Immature natural killer cell (primary cell): ENCODE data around the gene FKBP14. TPM values are rescaled to one million over a fixed set of nuclear protein-coding genes. Genes with fewer than 3 reads are reported as not detected.
"Not testable (repeated sequence)": the region's sequence is repeated elsewhere in the genome, so short reads cannot be mapped to it uniquely, and the experiment has no call there.

Source experiments
- DNase-seq, 3 donors: peaks; one replicate each; pipeline ENCODE4 v3.0.0; 2022; ENCODE audit warnings: mixed read lengths in 1 of 3
- H3K27ac Mint-ChIP-seq, 6 donors: one replicate each; pipeline ENCODE4 v1.8.0; 2020; ENCODE audit warnings: mixed read lengths in 6 of 6, mild to moderate bottlenecking in 5 of 6, inconsistent platforms in 4 of 6, moderate library complexity in 3 of 6
- H3K27me3 Mint-ChIP-seq, 3 donors: one replicate each; pipeline ENCODE4 v1.8.0; 2020 to 2021; ENCODE audit warnings: low read depth in 3 of 3, mild to moderate bottlenecking in 3 of 3, mixed read lengths in 3 of 3, moderate library complexity in 3 of 3, inconsistent platforms in 1 of 3
- H3K36me3 Mint-ChIP-seq, 3 donors: one replicate each; pipeline ENCODE4 v1.8.0; 2020; ENCODE audit warnings: mixed read lengths in 3 of 3, inconsistent platforms in 2 of 3, mild to moderate bottlenecking in 2 of 3
- H3K4me1 Mint-ChIP-seq, 2 donors: one replicate each; pipeline ENCODE4 v1.8.0; 2020; ENCODE audit warnings: inconsistent platforms in 2 of 2, mild to moderate bottlenecking in 2 of 2, mixed read lengths in 2 of 2, moderate library complexity in 1 of 2
- H3K4me3 Mint-ChIP-seq, 5 donors: one replicate each; pipeline ENCODE4 v1.8.0; 2020; ENCODE audit warnings: mild to moderate bottlenecking in 5 of 5, mixed read lengths in 5 of 5, inconsistent platforms in 3 of 5, moderate library complexity in 3 of 5
- H3K9me3 Mint-ChIP-seq, 6 donors: one replicate each; pipeline ENCODE4 v1.8.0; 2020; ENCODE audit warnings: mild to moderate bottlenecking in 6 of 6, mixed read lengths in 6 of 6, inconsistent platforms in 4 of 6, moderate library complexity in 3 of 6
- polyA plus RNA-seq, 3 donors: library from polyadenylated mRNA; unstranded; fragments of 300-500 nt; fragmentation: Illumina TruSeq; gene quantifications; one replicate each; pipeline ENCODE4 v1.2.3, GENCODE V29; 2021

FKBP14 gene
- polyA plus RNA-seq, 3 donors from 2014 or later: 1.1 to 1.9 (median 1.5) TPM

DNA sequence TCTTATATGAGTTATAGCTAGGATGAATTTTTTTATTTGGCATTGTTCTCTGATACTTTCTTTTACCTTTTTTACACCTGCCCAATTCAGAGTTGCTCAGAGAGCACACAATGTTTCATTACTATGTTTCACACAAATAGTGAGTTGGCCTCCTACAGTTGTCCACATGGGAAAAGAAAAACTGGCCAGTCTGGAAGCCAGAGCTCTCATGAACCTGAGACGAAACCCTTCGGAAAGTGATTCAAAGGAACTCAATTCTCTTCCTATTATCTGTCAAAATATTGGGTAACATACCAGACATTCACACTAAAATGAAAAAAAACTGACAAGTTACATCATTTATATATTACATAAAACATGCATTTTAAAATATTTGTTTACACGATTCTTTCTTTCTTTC lies 52.2 kb downstream of the FKBP14 start:
- Mint-ChIP-seq H3K27me3 (peaks cover 0 to 9% (median 0%) of the 10 kb centered on the region in 3 donors), H3K4me1 (peaks cover 17 to 25% of the 10 kb centered on the region in 2 donors), H3K36me3 (peaks cover 0 to 4% (median 0%) of the 10 kb centered on the region in 3 donors), H3K4me3 (no peak overlapping the region), H3K27ac (no peak overlapping the region), H3K9me3 (no peaks in the 10 kb centered on the region)
- DNase-seq: no peak

DNA sequence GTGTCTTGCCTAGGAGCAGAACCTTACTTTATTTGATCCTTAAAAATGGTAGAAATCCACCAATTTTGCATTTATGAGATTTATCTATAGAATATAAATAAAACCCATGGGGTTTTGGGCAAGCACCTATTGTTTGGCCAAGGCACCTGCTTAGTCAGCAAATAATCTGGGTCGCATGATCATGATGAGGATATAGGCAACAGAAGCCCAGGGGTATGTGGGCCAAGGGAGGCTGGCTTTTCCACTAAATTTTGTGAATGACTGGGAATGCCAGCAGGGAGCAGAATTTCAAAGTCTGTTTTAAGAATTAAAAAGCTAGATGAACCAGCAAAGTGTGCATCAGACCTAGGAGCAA lies 54.2 kb downstream of the FKBP14 start:
- Mint-ChIP-seq H3K4me3 (no peak overlapping the region), H3K4me1 (peaks cover 18 to 33% of the 10 kb centered on the region in 2 donors), H3K9me3 (no peaks in the 10 kb centered on the region), H3K27ac (no peak overlapping the region), H3K27me3 (peaks cover 0 to 9% (median 0%) of the 10 kb centered on the region in 3 donors), H3K36me3 (peaks cover 0 to 4% (median 3%) of the 10 kb centered on the region in 3 donors)
- DNase-seq: no peak

DNA sequence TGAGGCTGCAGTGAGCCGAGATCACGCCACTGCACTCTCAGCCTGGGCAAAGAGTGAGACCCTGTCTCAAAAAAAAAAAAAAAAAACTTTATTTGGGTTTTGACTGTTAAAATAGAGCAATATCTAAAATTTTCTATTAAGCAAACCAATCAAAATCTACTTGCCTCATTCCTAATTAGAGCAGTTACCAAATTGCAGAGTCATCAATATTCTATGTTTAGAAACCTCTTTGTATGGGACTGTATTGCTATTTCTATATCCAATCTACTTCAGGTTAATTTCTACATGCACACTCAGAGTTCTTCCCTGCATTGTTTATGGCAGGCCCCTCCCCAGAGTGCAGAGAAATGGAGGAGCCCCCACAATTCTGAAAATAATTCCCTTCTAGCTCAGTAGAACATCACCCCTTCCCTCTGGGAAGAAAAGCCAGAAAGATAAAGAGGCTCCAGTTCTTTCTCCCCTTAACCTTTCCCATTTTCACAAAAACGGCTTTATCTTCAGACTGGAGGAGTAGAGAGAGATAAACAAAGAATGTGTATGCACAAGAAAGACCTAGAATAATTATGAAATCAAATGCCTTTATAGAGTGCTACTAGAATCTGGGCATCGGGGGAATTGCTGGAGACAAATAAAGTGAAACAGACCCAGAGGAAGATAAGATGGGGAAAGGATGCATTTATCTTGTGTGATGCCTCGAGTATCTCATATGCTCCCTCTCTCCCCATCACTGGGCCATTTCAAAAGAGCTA lies 54.8 kb downstream of the FKBP14 start:
- Mint-ChIP-seq H3K36me3 (peaks cover 0 to 4% (median 3%) of the 10 kb centered on the region in 3 donors), H3K27ac (peak overlapping the region in 1 of 6 donors; percentile 1), H3K9me3 (no peaks in the 10 kb centered on the region), H3K27me3 (peaks cover 0 to 9% (median 0%) of the 10 kb centered on the region in 3 donors), H3K4me3 (no peak overlapping the region), H3K4me1 (peaks cover 18 to 33% of the 10 kb centered on the region in 2 donors)
- no peak for DNase-seq

DNA sequence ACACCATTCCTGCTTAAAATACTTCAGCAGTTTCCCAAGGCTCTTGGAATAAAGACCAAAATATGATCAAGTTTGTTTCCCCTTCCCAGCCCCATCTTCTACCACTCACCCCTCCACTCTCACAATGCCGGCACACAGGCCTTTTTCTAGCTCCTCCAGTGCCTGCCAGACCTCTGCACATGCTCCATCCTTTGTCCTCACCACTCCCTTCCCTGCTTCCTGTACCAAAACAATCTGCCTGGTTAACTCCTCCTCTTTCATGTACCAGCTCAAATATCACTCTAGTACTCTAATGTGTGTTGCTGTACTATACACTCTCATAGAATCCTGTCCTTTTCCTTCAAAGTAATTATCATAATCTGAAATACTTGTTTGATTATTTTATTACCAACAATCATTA lies 56.3 kb downstream of the FKBP14 start:
- no peak overlapping the region for H3K4me3 Mint-ChIP-seq
- H3K27ac Mint-ChIP-seq: no peak overlapping the region
- no peaks in the 10 kb centered on the region for H3K9me3 Mint-ChIP-seq
- peaks cover 0 to 9% (median 0%) of the 10 kb centered on the region in 3 donors for H3K27me3 Mint-ChIP-seq
- no peak for DNase-seq
- peaks cover 0 to 9% (median 4%) of the 10 kb centered on the region in 3 donors for H3K36me3 Mint-ChIP-seq
- peaks cover 19 to 25% of the 10 kb centered on the region in 2 donors for H3K4me1 Mint-ChIP-seq

DNA sequence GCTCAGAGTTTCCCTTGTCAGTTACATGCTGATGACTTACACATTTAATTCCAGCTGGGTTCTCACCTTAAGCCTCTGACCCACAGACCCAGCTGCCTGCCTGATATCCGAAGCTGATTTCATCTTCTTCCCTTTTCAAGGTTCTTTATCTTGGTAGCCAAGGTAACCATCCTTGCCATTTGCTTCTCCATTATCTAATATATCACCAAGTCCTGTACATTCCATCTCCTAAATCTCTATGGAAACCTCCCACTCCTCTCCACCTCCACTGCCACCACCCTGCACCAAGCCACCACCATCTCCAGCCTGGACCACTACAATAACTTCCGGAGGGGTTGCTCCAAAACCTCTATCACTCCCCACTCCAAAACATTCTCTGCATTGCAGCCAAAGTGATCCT lies 56.8 kb downstream of the FKBP14 start:
- DNase-seq: no peak
- Mint-ChIP-seq H3K4me1 (peaks cover 19 to 25% of the 10 kb centered on the region in 2 donors), H3K4me3 (no peak overlapping the region), H3K27ac (peak overlapping the region in 2 of 6 donors; percentile 11 to 12), H3K9me3 (no peaks in the 10 kb centered on the region), H3K27me3 (peaks cover 0 to 9% (median 0%) of the 10 kb centered on the region in 3 donors), H3K36me3 (peaks cover 0 to 9% (median 4%) of the 10 kb centered on the region in 3 donors)

DNA sequence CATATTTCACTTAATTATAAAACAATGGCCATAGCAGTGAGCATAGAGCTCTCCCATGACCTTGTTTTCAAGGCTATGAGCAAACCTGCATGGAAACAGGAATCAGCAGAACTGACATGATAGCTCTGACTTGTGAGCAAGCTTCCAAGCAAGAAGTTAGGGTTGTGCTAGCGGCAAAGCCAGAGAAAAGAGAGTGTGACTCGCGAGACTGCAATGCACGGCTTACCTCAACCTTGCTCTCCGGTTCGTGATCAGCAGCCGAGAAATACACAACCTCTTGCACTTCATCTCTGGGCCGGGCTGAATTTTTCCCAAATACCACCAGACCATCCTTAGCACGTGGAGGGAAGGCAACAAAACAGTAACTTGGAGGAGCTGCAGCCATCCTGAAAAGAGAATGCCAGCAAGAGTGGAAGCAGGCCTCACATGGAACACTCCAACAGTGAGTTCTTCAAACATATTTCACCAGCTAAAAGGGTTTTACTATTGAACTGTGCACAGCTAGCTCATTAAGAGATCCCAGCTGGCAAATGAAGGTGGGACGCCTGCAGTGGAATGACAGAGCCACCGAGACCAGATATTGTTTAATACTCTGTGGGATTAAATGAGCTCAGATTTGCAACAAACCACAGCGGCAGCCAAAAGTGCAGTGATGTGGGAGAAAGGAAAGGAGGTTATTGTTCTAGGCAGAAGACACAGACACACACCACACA lies 57.7 kb downstream of the FKBP14 start:
- no peak overlapping the region for H3K27ac Mint-ChIP-seq
- no peak for DNase-seq
- H3K27me3 Mint-ChIP-seq: peaks cover 0 to 6% (median 0%) of the 10 kb centered on the region in 3 donors
- peaks cover 19 to 25% of the 10 kb centered on the region in 2 donors for H3K4me1 Mint-ChIP-seq
- peaks cover 0 to 12% (median 4%) of the 10 kb centered on the region in 3 donors for H3K36me3 Mint-ChIP-seq
- H3K4me3 Mint-ChIP-seq: no peak overlapping the region
- no peaks in the 10 kb centered on the region for H3K9me3 Mint-ChIP-seq

DNA sequence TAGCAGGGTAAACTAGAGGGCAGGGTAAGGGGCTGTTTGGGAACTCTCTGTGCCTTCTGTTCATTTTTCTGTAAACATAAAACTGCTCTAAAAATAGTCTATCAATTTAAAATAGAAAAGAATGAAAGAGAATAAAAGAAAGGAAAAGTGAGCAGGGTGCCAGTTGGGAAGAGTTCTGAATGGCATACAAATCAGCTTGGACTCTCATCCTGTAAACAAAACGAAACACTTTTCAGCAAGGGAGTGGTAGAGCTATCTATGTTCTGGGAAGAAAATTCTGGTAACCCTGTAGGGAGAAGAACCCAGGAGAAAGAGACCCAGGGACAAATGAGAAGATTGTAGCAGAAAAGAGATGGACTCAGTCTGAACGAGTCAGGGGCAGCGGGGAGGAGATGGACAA lies 61.5 kb downstream of the FKBP14 start:
- no peak for DNase-seq
- Mint-ChIP-seq H3K27ac (no peak overlapping the region), H3K4me1 (peaks cover 10 to 15% of the 10 kb centered on the region in 2 donors), H3K4me3 (no peak overlapping the region), H3K9me3 (no peaks in the 10 kb centered on the region), H3K27me3 (peaks cover 0 to 9% (median 0%) of the 10 kb centered on the region in 3 donors), H3K36me3 (peaks cover 0 to 12% (median under 1%) of the 10 kb centered on the region in 3 donors)

DNA sequence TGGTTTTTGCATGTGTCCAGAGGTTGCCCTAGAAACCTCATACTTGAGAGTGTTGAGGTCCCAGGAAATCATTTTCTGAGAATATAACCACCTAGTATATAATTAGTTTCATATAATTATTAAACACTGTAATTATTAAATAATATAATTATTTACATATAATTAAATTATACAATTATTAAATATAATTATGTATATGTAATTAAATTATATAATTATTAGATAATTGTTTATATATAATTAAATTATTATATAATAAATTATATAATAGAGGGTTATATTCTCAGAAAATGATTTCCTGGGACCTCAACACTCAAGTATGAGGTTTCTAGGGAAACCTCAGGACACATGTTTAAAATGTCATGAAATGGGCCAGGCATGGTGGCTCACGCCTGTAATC lies 64.5 kb downstream of the FKBP14 start:
- Mint-ChIP-seq H3K36me3 (peaks cover 0 to 13% (median 0%) of the 10 kb centered on the region in 3 donors), H3K4me3 (no peak overlapping the region), H3K27me3 (peaks cover 0 to 2% (median 0%) of the 10 kb centered on the region in 3 donors), H3K9me3 (no peaks in the 10 kb centered on the region), H3K4me1 (peaks cover 7% of the 10 kb centered on the region in 2 donors), H3K27ac (no peak overlapping the region)
- no peak for DNase-seq

DNA sequence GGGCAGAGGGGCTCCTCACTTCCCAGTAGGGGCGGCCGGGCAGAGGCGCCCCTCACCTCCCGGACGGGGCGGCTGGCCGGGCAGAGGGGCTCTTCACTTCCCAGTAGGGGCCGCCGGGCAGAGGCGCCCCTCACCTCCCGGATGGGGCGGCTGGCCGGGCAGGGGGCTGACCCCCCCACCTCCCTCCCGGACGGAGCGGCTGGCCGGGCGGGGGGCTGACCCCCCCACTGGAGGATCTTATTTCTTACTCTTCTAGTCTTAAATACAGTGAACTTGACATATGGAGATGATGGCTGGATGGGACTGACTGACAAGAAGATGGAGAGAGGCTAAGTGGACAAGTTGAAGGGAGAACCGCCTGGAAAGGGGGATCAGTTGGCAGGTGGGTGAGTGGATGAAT lies 64.9 kb downstream of the FKBP14 start:
- DNase-seq, H3K9me3 Mint-ChIP-seq, H3K27me3 Mint-ChIP-seq, H3K27ac Mint-ChIP-seq, H3K4me3 Mint-ChIP-seq: not testable (repeated sequence)
- Mint-ChIP-seq H3K36me3 (peaks cover 0 to 13% (median 0%) of the 10 kb centered on the region in 3 donors), H3K4me1 (peaks cover 11% of the 10 kb centered on the region in 2 donors)

Other genes starting within 250 kb of the FKBP14 start
- not detected for gene WIPF3, start 220.2 kb downstream of the FKBP14 start, polyA plus RNA-seq
- 10 to 100 TPM; 10.6 to 27.8 (median 20.7) TPM for gene SCRN1, start 36.9 kb downstream of the FKBP14 start, polyA plus RNA-seq
- 1 to 10 TPM; 3.0 to 5.5 (median 5.0) TPM for gene PLEKHA8, start 1.7 kb upstream of the FKBP14 start, polyA plus RNA-seq
- gene MTURN, start 108.3 kb upstream of the FKBP14 start, polyA plus RNA-seq: 10 to 100 TPM in 1 of 3 donors, 1 to 10 TPM in 2; 7.1 to 11.0 (median 7.2) TPM